CD4-positive, CD25-positive, alpha-beta regulatory T cell (primary cell): ENCODE results near the gene FAH. TPM values are rescaled to one million over a fixed set of nuclear protein-coding genes. Genes with fewer than 3 reads are reported as not detected.
"Not testable (repeated sequence)": the region's sequence is repeated elsewhere in the genome, so short reads cannot be mapped to it uniquely, and the experiment has no call there.

ENCODE experiments used
- ATAC-seq, 2 donors: fragments of 150-1000 bp; cut with Tn5 transposase; one replicate each; pipeline ENCODE4 v1.10.0; 2021; ENCODE audit warnings: low read depth in 2 of 2, moderate number of reproducible peaks in 2 of 2, moderate library complexity in 1 of 2
- DNase-seq, 3 donors: peaks; one replicate each; pipeline versions ENCODE4 v3.0.0 to v3.0.0-alpha.2; 2012 to 2022; ENCODE audit warnings: mixed read lengths in 1 of 3
- H3K27ac ChIP-seq: one replicate; pipeline ENCODE4 v1.7.0; 2013; ENCODE audit warnings: mild to moderate bottlenecking, low read length; ENCODE audit not compliant: insufficient read depth, poor library complexity, severe bottlenecking
- H3K27me3 ChIP-seq: one replicate; pipeline ENCODE4 v1.7.0; 2013; ENCODE audit warnings: low read length; ENCODE audit not compliant: control insufficient read depth, insufficient read depth
- H3K36me3 ChIP-seq: one replicate; pipeline ENCODE4 v1.7.0; 2013; ENCODE audit warnings: mild to moderate bottlenecking, low read length, moderate library complexity; ENCODE audit not compliant: control insufficient read depth, insufficient read depth
- H3K4me1 ChIP-seq: 2 replicates; pipeline ENCODE4 v1.7.0; 2013; ENCODE audit warnings: mild to moderate bottlenecking, low read length; ENCODE audit not compliant: insufficient read depth, control insufficient read depth, poor library complexity, severe bottlenecking
- H3K4me3 ChIP-seq: one replicate; pipeline ENCODE4 v1.7.0; 2013; ENCODE audit warnings: low read depth, mild to moderate bottlenecking, low read length, moderate library complexity
- H3K9me3 ChIP-seq, 2 experiments: 1 replicate in 1 of 2; 2 replicates in 1 of 2; pipeline ENCODE4 v1.7.0; 2013; ENCODE audit warnings: low read length in 2 of 2, mild to moderate bottlenecking in 1 of 2, moderate library complexity in 1 of 2; ENCODE audit not compliant: control insufficient read depth in 2 of 2
- H3K27ac Mint-ChIP-seq, 3 donors: one replicate each; pipeline ENCODE4 v1.8.0; 2020 to 2022; ENCODE audit warnings: mild to moderate bottlenecking in 3 of 3, mixed read lengths in 3 of 3, moderate library complexity in 2 of 3
- H3K27me3 Mint-ChIP-seq: one replicate; pipeline ENCODE4 v1.8.0; 2022; ENCODE audit warnings: mild to moderate bottlenecking, mixed read lengths
- H3K36me3 Mint-ChIP-seq: one replicate; pipeline ENCODE4 v1.8.0; 2020; ENCODE audit warnings: mixed read lengths
- H3K4me1 Mint-ChIP-seq, 4 donors: one replicate each; pipeline ENCODE4 v1.8.0; 2020 to 2022; ENCODE audit warnings: mixed read lengths in 4 of 4, mild to moderate bottlenecking in 1 of 4
- H3K4me3 Mint-ChIP-seq, 4 donors: one replicate each; pipeline ENCODE4 v1.8.0; 2020 to 2022; ENCODE audit warnings: mild to moderate bottlenecking in 4 of 4, mixed read lengths in 4 of 4, moderate library complexity in 3 of 4
- H3K9me3 Mint-ChIP-seq, 7 donors: one replicate each; pipeline ENCODE4 v1.8.0; 2020 to 2022; ENCODE audit warnings: mixed read lengths in 7 of 7, mild to moderate bottlenecking in 3 of 7, moderate library complexity in 2 of 7
- polyA plus RNA-seq, 4 donors: library from polyadenylated mRNA; unstranded; fragments of 300-500 nt; fragmentation: Illumina TruSeq; gene quantifications; one replicate each; pipeline ENCODE4 v1.2.3, GENCODE V29; 2021
- total RNA-seq: library from RNA; stranded (reverse); gene quantifications from one replicate; pipeline ENCODE4 v1.2.3, GENCODE V29; 2022

Gene FAH
- total and polyA plus RNA-seq, 5 donors from 2014 or later: 2.0 to 4.3 (median 2.4) TPM

- peaks cover 8% of the 10 kb centered on the region for H3K27me3 Mint-ChIP-seq
- Histone ChIP-seq H3K27ac (peak overlapping the region; percentile 77), H3K9me3 (no peaks in the 10 kb centered on the region), H3K27me3 (no peaks in the 10 kb centered on the region), H3K36me3 (no peaks in the 10 kb centered on the region), H3K4me3 (peak overlapping the region; percentile 54), H3K4me1 (peaks cover 12% of the 10 kb centered on the region)
- DNase-seq: no peak
- H3K9me3 Mint-ChIP-seq: peaks cover 0 to 2% (median 0%) of the 10 kb centered on the region in 7 donors
- peak overlapping the region in 2 of 3 donors; percentile 19 to 42 for H3K27ac Mint-ChIP-seq
- no peak for ATAC-seq
- H3K4me3 Mint-ChIP-seq: peak overlapping the region; percentile 89 to 95 (median 91)
- no peaks in the 10 kb centered on the region for H3K36me3 Mint-ChIP-seq
- H3K4me1 Mint-ChIP-seq: peaks cover 0 to 27% (median 13%) of the 10 kb centered on the region in 4 donors
These were observed 1.2 kb upstream of the FAH start for GRCh38 chr15:80151576-80151975.

GRCh38 chr15:80152180-80152895, 461 bp upstream of the FAH start:
- H3K27me3 ChIP-seq: no peaks in the 10 kb centered on the region
- peak; percentile 63 to 92 (median 88) for DNase-seq
- peak overlapping the region; percentile 54 for H3K4me3 ChIP-seq
- peak overlapping the region; percentile 77 for H3K27ac ChIP-seq
- peaks cover 12% of the 10 kb centered on the region for H3K4me1 ChIP-seq
- peak overlapping the region in 2 of 3 donors; percentile 93 to 95 for H3K27ac Mint-ChIP-seq
- H3K4me1 Mint-ChIP-seq: peaks cover 0 to 27% (median 13%) of the 10 kb centered on the region in 4 donors
- no peaks in the 10 kb centered on the region for H3K36me3 ChIP-seq
- no peaks in the 10 kb centered on the region for H3K9me3 ChIP-seq
- no peaks in the 10 kb centered on the region for H3K36me3 Mint-ChIP-seq
- H3K9me3 Mint-ChIP-seq: no peaks in the 10 kb centered on the region
- peak overlapping the region; percentile 89 to 95 (median 92) for H3K4me3 Mint-ChIP-seq
- ATAC-seq: peak; percentile 71 to 75
- peaks cover 4% of the 10 kb centered on the region for H3K27me3 Mint-ChIP-seq

- Mint-ChIP-seq H3K4me1 (peaks cover 0 to 27% (median 13%) of the 10 kb centered on the region in 4 donors), H3K4me3 (peak overlapping the region in 3 of 4 donors; percentile 59 to 95 (median 92)), H3K27ac (peak overlapping the region in 2 of 3 donors; percentile 32 to 93), H3K36me3 (no peaks in the 10 kb centered on the region), H3K27me3 (peaks cover 4% of the 10 kb centered on the region), H3K9me3 (no peaks in the 10 kb centered on the region)
- ATAC-seq (no peak), DNase-seq (no peak)
- Histone ChIP-seq H3K27ac (peak overlapping the region; percentile 52), H3K9me3 (no peaks in the 10 kb centered on the region), H3K27me3 (no peaks in the 10 kb centered on the region), H3K36me3 (no peaks in the 10 kb centered on the region), H3K4me3 (peak overlapping the region; percentile 83), H3K4me1 (peaks cover 12% of the 10 kb centered on the region)
These were observed 1.1 kb downstream of the FAH start for GRCh38 chr15:80153900-80154299.

GRCh38 chr15:80154336-80154735, 1.5 kb downstream of the FAH start:
- DNase-seq (no peak), ATAC-seq (no peak)
- no peaks in the 10 kb centered on the region for H3K27me3 ChIP-seq
- H3K4me3 ChIP-seq: no peak overlapping the region
- H3K36me3 ChIP-seq: no peaks in the 10 kb centered on the region
- H3K4me1 ChIP-seq: peaks cover 12% of the 10 kb centered on the region
- Mint-ChIP-seq H3K9me3 (no peaks in the 10 kb centered on the region), H3K36me3 (no peaks in the 10 kb centered on the region), H3K4me3 (peak overlapping the region in 2 of 4 donors; percentile 59 to 92), H3K4me1 (peaks cover 0 to 27% (median 13%) of the 10 kb centered on the region in 4 donors), H3K27ac (no peak overlapping the region), H3K27me3 (peaks cover 4% of the 10 kb centered on the region)
- H3K9me3 ChIP-seq: no peaks in the 10 kb centered on the region
- no peak overlapping the region for H3K27ac ChIP-seq

- H3K4me1 Mint-ChIP-seq: peaks cover 0 to 27% (median 13%) of the 10 kb centered on the region in 4 donors
- peaks cover 12% of the 10 kb centered on the region for H3K4me1 ChIP-seq
- peak overlapping the region in 3 of 4 donors; percentile 5 to 92 (median 57) for H3K4me3 Mint-ChIP-seq
- H3K27me3 Mint-ChIP-seq: peaks cover 3% of the 10 kb centered on the region
- H3K36me3 ChIP-seq: no peaks in the 10 kb centered on the region
- peak overlapping the region in 1 of 3 donors; percentile 33 for H3K27ac Mint-ChIP-seq
- ATAC-seq: no peak
- DNase-seq: no peak
- H3K9me3 Mint-ChIP-seq: no peaks in the 10 kb centered on the region
- no peaks in the 10 kb centered on the region for H3K9me3 ChIP-seq
- no peaks in the 10 kb centered on the region for H3K36me3 Mint-ChIP-seq
- H3K4me3 ChIP-seq: no peak overlapping the region
- H3K27ac ChIP-seq: no peak overlapping the region
- no peaks in the 10 kb centered on the region for H3K27me3 ChIP-seq
These were observed 2.2 kb downstream of the FAH start for GRCh38 chr15:80155001-80155377.

GRCh38 chr15:80155378-80156175, 2.8 kb downstream of the FAH start:
- not testable (repeated sequence) for ATAC-seq, H3K27me3 Mint-ChIP-seq, H3K27ac ChIP-seq, H3K36me3 Mint-ChIP-seq, H3K27me3 ChIP-seq, H3K36me3 ChIP-seq, H3K9me3 ChIP-seq, H3K4me3 ChIP-seq, H3K27ac Mint-ChIP-seq, DNase-seq, H3K9me3 Mint-ChIP-seq
- peaks cover 0 to 31% (median 15%) of the 10 kb centered on the region in 4 donors for H3K4me1 Mint-ChIP-seq
- peaks cover 14% of the 10 kb centered on the region for H3K4me1 ChIP-seq
- H3K4me3 Mint-ChIP-seq: peak overlapping the region in 2 of 4 donors; percentile 36 to 57

GRCh38 chr15:80156176-80156720, 3.4 kb downstream of the FAH start:
- no peaks in the 10 kb centered on the region for H3K9me3 Mint-ChIP-seq

More at GRCh38 chr15:80156176-80156720, 3.4 kb downstream of the FAH start:
- H3K36me3 Mint-ChIP-seq: peaks cover 7% of the 10 kb centered on the region
- ATAC-seq (no peak), DNase-seq (no peak)
- no peaks in the 10 kb centered on the region for H3K36me3 ChIP-seq
- H3K27ac ChIP-seq: no peak overlapping the region
- H3K27ac Mint-ChIP-seq: no peak overlapping the region
- peaks cover 0 to 36% (median 20%) of the 10 kb centered on the region in 4 donors for H3K4me1 Mint-ChIP-seq
- no peaks in the 10 kb centered on the region for H3K27me3 ChIP-seq
- H3K27me3 Mint-ChIP-seq: no peaks in the 10 kb centered on the region
- H3K4me3 ChIP-seq: no peak overlapping the region
- no peaks in the 10 kb centered on the region for H3K9me3 ChIP-seq
- peaks cover 19% of the 10 kb centered on the region for H3K4me1 ChIP-seq
- peak overlapping the region in 1 of 4 donors; percentile 72 for H3K4me3 Mint-ChIP-seq
